MM.1S (cell line): ENCODE results near the gene MRPL38.

ENCODE experiments used
- DNase-seq: peaks from one replicate; pipeline ENCODE4 v3.0.0-alpha.2; 2015
- H2AFZ ChIP-seq: fragments of 300-600 bp; sonication (generic); 2 replicates; pipeline ENCODE4 v1.6.0; 2016; ENCODE audit warnings: antibody characterized with exemption, low read length
- H3F3A ChIP-seq: fragments of 300-600 bp; sonication (generic); 2 replicates; pipeline ENCODE4 v1.6.1; 2016; ENCODE audit warnings: mild to moderate bottlenecking, antibody characterized with exemption, low read length, moderate library complexity, mixed read lengths; ENCODE audit not compliant: insufficient read depth
- H3K27ac ChIP-seq: fragments of 300-600 bp; sonication (generic); 2 replicates; pipeline ENCODE4 v1.5.1; 2016; ENCODE audit warnings: mild to moderate bottlenecking, low read length
- H3K27me3 ChIP-seq: fragments of 300-600 bp; sonication (generic); replicated peaks from 2 replicates; pipeline ENCODE4 v1.6.0; 2016; ENCODE audit warnings: low read length; ENCODE audit not compliant: insufficient read depth
- H3K36me3 ChIP-seq: fragments of 300-600 bp; sonication (generic); replicated peaks from 2 replicates; pipeline ENCODE4 v1.6.1; 2016; ENCODE audit warnings: mild to moderate bottlenecking, low read length, mixed read lengths; ENCODE audit not compliant: insufficient read depth
- H3K4me1 ChIP-seq: fragments of 300-600 bp; sonication (generic); 2 replicates; pipeline ENCODE4 v1.6.1; 2016; ENCODE audit warnings: low read length, mixed read lengths
- H3K4me2 ChIP-seq: fragments of 300-600 bp; sonication (generic); 2 replicates; pipeline ENCODE4 v1.6.0; 2016; ENCODE audit warnings: low read depth, low read length
- H3K4me3 ChIP-seq: fragments of 300-600 bp; sonication (generic); 2 replicates; pipeline ENCODE4 v1.5.1; 2016; ENCODE audit warnings: low read length, mixed read lengths
- H3K79me2 ChIP-seq: fragments of 300-600 bp; sonication (generic); 2 replicates; pipeline ENCODE4 v1.6.1; 2016; ENCODE audit warnings: mixed run types, low read length, mixed read lengths
- H3K9ac ChIP-seq: fragments of 300-600 bp; sonication (generic); 2 replicates; pipeline ENCODE4 v1.6.1; 2016; ENCODE audit warnings: low read length, mixed read lengths
- H3K9me2 ChIP-seq: fragments of 300-600 bp; sonication (generic); replicated peaks from 2 replicates; pipeline ENCODE4 v1.6.1; 2016; ENCODE audit warnings: mild to moderate bottlenecking, low read length, mixed read lengths; ENCODE audit not compliant: insufficient read depth
- H3K9me3 ChIP-seq: fragments of 300-600 bp; sonication (generic); replicated peaks from 2 replicates; pipeline ENCODE4 v1.6.1; 2016; ENCODE audit warnings: mild to moderate bottlenecking, low read length, mixed read lengths; ENCODE audit not compliant: insufficient read depth
- H4K20me1 ChIP-seq: fragments of 300-600 bp; sonication (generic); 2 replicates; pipeline ENCODE4 v1.6.1; 2016; ENCODE audit warnings: mild to moderate bottlenecking, low read length, moderate library complexity, mixed read lengths; ENCODE audit not compliant: insufficient read depth
- EZH2 ChIP-seq: fragments of 300-600 bp; sonication (generic); optimal IDR thresholded peaks from 2 replicates; pipeline ENCODE3; 2017; ENCODE audit warnings: low read depth, mild to moderate bottlenecking, antibody characterized with exemption, low read length, mixed read lengths
- EZH2phosphoT487 ChIP-seq: fragments of 300-600 bp; sonication (generic); IDR thresholded peaks from 2 replicates; pipeline ENCODE4 v1.6.1; 2018; ENCODE audit warnings: antibody characterized with exemption, low read length
- TF ChIP-seq, protein P1 (sequence below): fragments of 300-600 bp; sonication (generic); IDR thresholded peaks from 2 replicates; pipeline ENCODE4 v1.5.1; 2016; ENCODE audit warnings: antibody characterized with exemption, low read length, mixed read lengths

The MRPL38 gene

DNA sequence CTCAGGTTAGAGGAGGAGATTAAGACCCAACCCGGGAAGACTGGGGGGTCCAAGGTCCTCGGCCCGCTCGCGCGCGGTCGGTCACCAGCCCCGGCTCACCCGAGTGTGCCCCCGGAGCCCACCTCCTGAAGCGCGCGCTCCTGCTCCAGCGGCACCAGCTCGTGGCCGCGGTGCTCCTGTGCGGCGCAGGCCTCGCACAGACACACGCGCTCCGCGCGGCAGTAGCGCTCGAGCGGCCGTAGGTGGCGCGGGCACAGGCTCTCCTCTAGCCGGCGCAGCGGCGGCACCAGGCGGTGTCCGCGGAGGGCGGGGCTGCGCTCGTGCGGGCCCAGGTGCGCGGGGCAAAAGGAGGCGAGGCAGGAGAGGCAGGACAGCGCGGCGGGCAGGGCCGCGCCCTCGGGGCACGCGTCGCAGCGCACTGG lies 26.9 kb downstream of the MRPL38 start:
- Histone ChIP-seq H3K27me3 (no peaks in the 10 kb centered on the region), H3K4me1 (peaks cover 22% of the 10 kb centered on the region), H3K4me3 (peak overlapping the region; percentile 92), H3K9me3 (no peaks in the 10 kb centered on the region), H3K79me2 (peaks cover 35% of the 10 kb centered on the region), H3K9me2 (no peaks in the 10 kb centered on the region), H3K36me3 (peaks cover 4% of the 10 kb centered on the region; the same call in 1 of the 2 replicates), H3K4me2 (peak overlapping the region; percentile 97), H3K9ac (peak overlapping the region; percentile 100), H3F3A (peaks cover 41% of the 10 kb centered on the region), H2AFZ (no peak overlapping the region), H3K27ac (peak overlapping the region; percentile 99), H4K20me1 (no peaks in the 10 kb centered on the region)
- no peak for TF ChIP-seq EZH2phosphoT487
- TF ChIP-seq, protein P1, sequence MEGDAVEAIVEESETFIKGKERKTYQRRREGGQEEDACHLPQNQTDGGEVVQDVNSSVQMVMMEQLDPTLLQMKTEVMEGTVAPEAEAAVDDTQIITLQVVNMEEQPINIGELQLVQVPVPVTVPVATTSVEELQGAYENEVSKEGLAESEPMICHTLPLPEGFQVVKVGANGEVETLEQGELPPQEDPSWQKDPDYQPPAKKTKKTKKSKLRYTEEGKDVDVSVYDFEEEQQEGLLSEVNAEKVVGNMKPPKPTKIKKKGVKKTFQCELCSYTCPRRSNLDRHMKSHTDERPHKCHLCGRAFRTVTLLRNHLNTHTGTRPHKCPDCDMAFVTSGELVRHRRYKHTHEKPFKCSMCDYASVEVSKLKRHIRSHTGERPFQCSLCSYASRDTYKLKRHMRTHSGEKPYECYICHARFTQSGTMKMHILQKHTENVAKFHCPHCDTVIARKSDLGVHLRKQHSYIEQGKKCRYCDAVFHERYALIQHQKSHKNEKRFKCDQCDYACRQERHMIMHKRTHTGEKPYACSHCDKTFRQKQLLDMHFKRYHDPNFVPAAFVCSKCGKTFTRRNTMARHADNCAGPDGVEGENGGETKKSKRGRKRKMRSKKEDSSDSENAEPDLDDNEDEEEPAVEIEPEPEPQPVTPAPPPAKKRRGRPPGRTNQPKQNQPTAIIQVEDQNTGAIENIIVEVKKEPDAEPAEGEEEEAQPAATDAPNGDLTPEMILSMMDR, result peak; percentile 38
- TF ChIP-seq EZH2, result no peak
- DNase-seq, result peak; percentile 82

DNA sequence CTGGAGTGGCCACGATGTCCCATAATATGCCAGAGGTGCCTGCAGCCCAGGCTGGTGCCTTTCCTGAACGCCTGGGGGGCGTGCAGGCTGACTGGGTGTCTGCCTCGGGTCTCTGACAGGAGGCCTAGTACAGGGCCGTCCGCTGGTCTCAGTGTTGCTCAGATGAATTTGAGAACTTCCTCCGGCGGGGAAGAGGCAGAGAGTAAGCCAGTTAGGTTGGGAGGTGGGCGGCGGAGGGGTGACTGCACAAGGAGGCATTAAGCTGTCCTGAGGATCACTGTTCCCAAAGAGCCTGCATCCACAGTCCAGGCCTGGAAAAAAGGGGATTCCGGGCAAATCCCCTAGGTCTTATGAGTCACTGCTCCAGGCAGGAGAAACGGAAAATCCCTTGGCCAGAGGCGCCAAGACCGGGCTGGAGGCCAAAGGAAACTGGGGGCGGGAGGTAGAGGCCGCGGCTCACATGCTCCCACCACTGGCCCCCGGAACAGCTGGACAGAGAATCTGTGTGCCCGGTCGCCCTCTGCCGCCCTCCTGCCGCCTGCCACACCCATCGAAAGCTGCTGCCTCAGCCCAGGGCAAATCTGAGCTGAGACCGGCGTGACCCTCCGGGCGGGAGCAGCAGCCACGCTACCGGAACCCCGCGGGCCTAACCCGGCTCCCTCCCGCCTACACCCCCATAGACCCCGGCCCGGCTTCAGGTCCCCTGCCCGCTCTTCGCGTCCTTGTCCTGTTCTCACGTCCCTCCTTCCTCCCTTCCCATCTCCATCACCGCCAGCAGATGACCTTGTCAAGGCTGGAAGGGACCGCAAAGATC lies 27.5 kb downstream of the MRPL38 start:
- Histone ChIP-seq H3K4me2 (peak overlapping the region; percentile 97), H3F3A (peaks cover 45% of the 10 kb centered on the region), H3K9me2 (no peaks in the 10 kb centered on the region), H3K9me3 (no peaks in the 10 kb centered on the region), H3K27ac (peak overlapping the region; percentile 99), H3K79me2 (peaks cover 35% of the 10 kb centered on the region), H3K4me3 (peak overlapping the region; percentile 92), H3K27me3 (no peaks in the 10 kb centered on the region), H4K20me1 (no peaks in the 10 kb centered on the region), H3K4me1 (peaks cover 28% of the 10 kb centered on the region), H2AFZ (no peak overlapping the region), H3K9ac (peak overlapping the region; percentile 100), H3K36me3 (peaks cover 4% of the 10 kb centered on the region; the same call in 1 of the 2 replicates)
- no peak for TF ChIP-seq EZH2phosphoT487
- TF ChIP-seq, protein P1, result no peak
- TF ChIP-seq EZH2, result no peak
- peak; percentile 85 for DNase-seq

GRCh38 chr17:75876190-75876937 lies 28.3 kb downstream of the MRPL38 start:
- Histone ChIP-seq H3K4me1 (peaks cover 28% of the 10 kb centered on the region), H3K9ac (peak overlapping the region; percentile 100), H3K4me2 (peak overlapping the region; percentile 97), H3K9me3 (no peaks in the 10 kb centered on the region), H3K9me2 (no peaks in the 10 kb centered on the region), H3K4me3 (peak overlapping the region; percentile 92), H2AFZ (no peak overlapping the region), H3K79me2 (peaks cover 35% of the 10 kb centered on the region), H3K27ac (peak overlapping the region; percentile 99), H3K27me3 (no peaks in the 10 kb centered on the region), H3F3A (peaks cover 45% of the 10 kb centered on the region), H3K36me3 (peaks cover 4% of the 10 kb centered on the region; the same call in 1 of the 2 replicates), H4K20me1 (no peaks in the 10 kb centered on the region)
- no peak for TF ChIP-seq EZH2phosphoT487
- TF ChIP-seq, protein P1, result peak; percentile 50
- peak; percentile 95 for DNase-seq
